Body of pancreas (tissue), 4 donors: ENCODE measurements around the gene SNRPD3.

Source experiments
- CTCF ChIP-seq, 7 experiments: fragments of 450-650 bp in 4 of 7; fragments of 200-600 bp in 3 of 7; sonication (generic) in 3 of 7; IDR thresholded peaks; one replicate each; pipeline ENCODE4 v1.5.1; 2016 to 2019; ENCODE audit warnings: antibody characterized with exemption in 7 of 7
- POLR2A ChIP-seq, 3 donors: fragments of 450-650 bp; IDR thresholded peaks; one replicate each; pipeline ENCODE4 v1.6.1; 2016; ENCODE audit warnings: antibody characterized with exemption in 3 of 3, mild to moderate bottlenecking in 2 of 3

DNA sequence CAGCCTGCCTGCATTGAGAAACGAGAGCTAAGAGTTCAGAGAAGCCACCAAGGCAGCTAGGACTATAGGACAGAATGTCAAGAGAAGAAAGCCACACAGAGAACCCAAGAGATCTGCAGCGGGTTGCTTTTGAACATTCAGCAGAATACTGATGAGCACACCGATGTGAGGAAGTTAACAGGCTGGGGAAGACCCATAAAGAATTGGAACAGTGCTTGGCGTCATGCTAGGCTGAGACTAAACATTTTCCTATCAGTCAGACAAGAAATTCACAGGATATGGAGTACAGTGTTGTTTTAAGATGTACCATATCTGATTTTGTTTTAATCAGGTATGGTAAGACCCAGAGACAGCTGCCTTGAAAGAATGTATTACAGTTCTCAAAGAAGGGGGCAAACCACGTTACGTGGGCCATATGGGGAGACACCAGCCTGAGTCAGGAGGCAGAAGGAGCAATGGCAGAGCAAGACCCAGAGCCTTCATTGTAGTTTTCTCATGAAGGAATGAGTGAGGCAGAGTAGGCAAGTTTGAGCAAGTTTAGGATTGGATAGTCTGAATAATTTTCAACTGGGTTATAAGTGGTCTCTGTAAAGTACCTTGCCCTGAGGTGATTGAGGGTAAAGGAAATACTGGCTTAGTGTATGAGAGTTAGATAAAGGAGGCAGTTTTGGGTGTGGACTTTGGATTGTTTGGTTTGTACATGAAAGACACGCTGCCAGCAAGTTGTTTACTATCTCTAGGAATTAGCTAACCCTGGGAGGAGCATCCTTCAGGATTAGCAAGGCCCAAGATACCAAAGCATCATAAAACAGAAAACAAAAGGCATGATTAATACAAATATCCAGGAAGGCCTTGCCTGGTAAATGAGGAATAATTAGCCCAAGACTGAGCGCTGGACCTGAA is 22.8 kb downstream of the SNRPD3 start:
- TF ChIP-seq CTCF (IDR thresholded peaks at IDR 0.05) (no peak), POLR2A (IDR thresholded peaks at IDR 0.05) (no peak)
